ENCODE data around the gene HLA-DMA.
"Not testable (repeated sequence)": the region's sequence is repeated elsewhere in the genome, so short reads cannot be mapped to it uniquely, and the experiment has no call there.

Gene HLA-DMA

GRCh38 chr6:32954267-32954666 lies 1.4 kb upstream of the HLA-DMA start:
- no peak for DNase-seq

GRCh38 chr6:32953775-32954174 lies 878 bp upstream of the HLA-DMA start:
- no peak for DNase-seq

GRCh38 chr6:32950449-32950848 lies 2.4 kb downstream of the HLA-DMA start:
- DNase-seq = no peak

GRCh38 chr6:32950010-32950409 lies 2.9 kb downstream of the HLA-DMA start:
- DNase-seq = no peak

GRCh38 chr6:32949113-32949512 lies 3.8 kb downstream of the HLA-DMA start:
- no peak for DNase-seq

GRCh38 chr6:32947552-32948465 lies 5.1 kb downstream of the HLA-DMA start:
- peak; percentile 23 to 32 for DNase-seq

- DNase-seq = no peak
These were observed 6.0 kb downstream of the HLA-DMA start for GRCh38 chr6:32946893-32947292.

GRCh38 chr6:32945953-32946352 lies 6.9 kb downstream of the HLA-DMA start:
- no peak for DNase-seq

- peak; percentile 42 to 47 for DNase-seq
These were observed 7.7 kb downstream of the HLA-DMA start for GRCh38 chr6:32945108-32945760.

GRCh38 chr6:32943864-32944649 lies 8.8 kb downstream of the HLA-DMA start:
- DNase-seq = peak in 1 of 2 experiments; percentile 9

- not testable (repeated sequence) for DNase-seq
These were observed 10.3 kb downstream of the HLA-DMA start for GRCh38 chr6:32942555-32943123.

- DNase-seq = peak; percentile 12 to 33
These were observed 11.6 kb downstream of the HLA-DMA start for GRCh38 chr6:32941214-32941768.

GRCh38 chr6:32940656-32941213 lies 12.2 kb downstream of the HLA-DMA start, which contains the start of gene HLA-DMB:
Gene HLA-DMB, minus strand, starts transcription at chr6:32941028. Its CDS starts 221 bp downstream, at chr6:32940807.
- peak; percentile 11 to 20 for DNase-seq

- no peak for DNase-seq
These were observed 14.4 kb downstream of the HLA-DMA start for GRCh38 chr6:32938494-32938893.

GRCh38 chr6:32937230-32937633 lies 15.7 kb downstream of the HLA-DMA start:
- DNase-seq = no peak

GRCh38 chr6:32936239-32937152 lies 16.4 kb downstream of the HLA-DMA start:
- no peak for DNase-seq

GRCh38 chr6:32935551-32936238 lies 17.2 kb downstream of the HLA-DMA start:
- no peak for DNase-seq

- DNase-seq = peak; percentile 76 to 82
These were observed 19.2 kb downstream of the HLA-DMA start for GRCh38 chr6:32933661-32934085.

GRCh38 chr6:32932132-32932868 lies 20.6 kb downstream of the HLA-DMA start:
- no peak for DNase-seq

- DNase-seq = no peak
These were observed 21.7 kb downstream of the HLA-DMA start for GRCh38 chr6:32931211-32931610.
